ENCODE results near the gene FLYWCH2.

Gene FLYWCH2

GRCh38 chr16:2904100-2904921 lies 21.3 kb downstream of the FLYWCH2 start:
- no peaks in the 10 kb centered on the region for H3K36me3 ChIP-seq (ENCODE audit: insufficient read depth)
- H3K79me2 ChIP-seq (ENCODE audit: insufficient read depth, low read depth), result no peaks in the 10 kb centered on the region
- no peak overlapping the region for H3K4me3 ChIP-seq (IDR thresholded peaks at IDR 0.05; ENCODE audit: insufficient read depth, low read depth, low read length)
- peak overlapping the region; percentile 32 for H3K27ac ChIP-seq
- peaks cover 22% of the 10 kb centered on the region for H3K4me1 ChIP-seq (ENCODE audit: low read depth, poor library complexity, severe bottlenecking)
- no peaks in the 10 kb centered on the region for H4K20me1 ChIP-seq (ENCODE audit: insufficient read depth)
- H3K27me3 ChIP-seq (ENCODE audit: insufficient read depth, low read depth), result peaks cover 9% of the 10 kb centered on the region
- H3K9ac ChIP-seq, result peak overlapping the region; percentile 35; the same call in 1 of the 2 replicates
- peak overlapping the region; percentile 55 for H2AFZ ChIP-seq (ENCODE audit: low read depth)
- peak overlapping the region; percentile 93 for H3K4me2 ChIP-seq
- peak; percentile 81 for TF ChIP-seq CTCF (conservative IDR thresholded peaks at IDR 0.05; ENCODE audit: low read depth, low read length)

- H3K9ac ChIP-seq, result peak overlapping the region; percentile 35; the same call in 1 of the 2 replicates
- H3K4me1 ChIP-seq (ENCODE audit: low read depth, poor library complexity, severe bottlenecking), result peaks cover 22% of the 10 kb centered on the region
- H3K4me2 ChIP-seq, result peak overlapping the region; percentile 93
- peak overlapping the region; percentile 32; the same call in 1 of the 2 replicates for H3K27ac ChIP-seq
- H2AFZ ChIP-seq (ENCODE audit: low read depth), result peak overlapping the region; percentile 55
- no peaks in the 10 kb centered on the region for H3K79me2 ChIP-seq (ENCODE audit: insufficient read depth, low read depth)
- H3K27me3 ChIP-seq (ENCODE audit: insufficient read depth, low read depth), result peaks cover 13% of the 10 kb centered on the region
- no peak overlapping the region for H3K4me3 ChIP-seq (IDR thresholded peaks at IDR 0.05; ENCODE audit: insufficient read depth, low read depth, low read length)
- no peaks in the 10 kb centered on the region for H4K20me1 ChIP-seq (ENCODE audit: insufficient read depth)
- TF ChIP-seq CTCF (conservative IDR thresholded peaks at IDR 0.05; ENCODE audit: low read depth, low read length), result no peak
- no peaks in the 10 kb centered on the region for H3K36me3 ChIP-seq (ENCODE audit: insufficient read depth)
Observed at GRCh38 chr16:2904922-2905240, 21.9 kb downstream of the FLYWCH2 start.

GRCh38 chr16:2905241-2905987 lies 22.4 kb downstream of the FLYWCH2 start:
- Histone ChIP-seq H3K27me3 (ENCODE audit: insufficient read depth, low read depth) (peaks cover 18% of the 10 kb centered on the region), H3K27ac (peak overlapping the region; percentile 32; the same call in 1 of the 2 replicates), H2AFZ (ENCODE audit: low read depth) (peak overlapping the region; percentile 55), H3K79me2 (ENCODE audit: insufficient read depth, low read depth) (no peaks in the 10 kb centered on the region), H3K4me2 (peak overlapping the region; percentile 93), H3K4me1 (ENCODE audit: low read depth, poor library complexity, severe bottlenecking) (peaks cover 25% of the 10 kb centered on the region), H3K36me3 (ENCODE audit: insufficient read depth) (no peaks in the 10 kb centered on the region), H4K20me1 (ENCODE audit: insufficient read depth) (no peaks in the 10 kb centered on the region), H3K9ac (peak overlapping the region; percentile 35; the same call in 1 of the 2 replicates), H3K4me3 (IDR thresholded peaks at IDR 0.05; ENCODE audit: insufficient read depth, low read depth, low read length) (no peak overlapping the region)
- no peak for TF ChIP-seq CTCF (conservative IDR thresholded peaks at IDR 0.05; ENCODE audit: low read depth, low read length)

- Histone ChIP-seq H3K27ac (no peak overlapping the region), H3K4me3 (IDR thresholded peaks at IDR 0.05; ENCODE audit: insufficient read depth, low read depth, low read length) (no peak overlapping the region)
Observed at GRCh38 chr16:2905988-2906387, 23.0 kb downstream of the FLYWCH2 start.

More at GRCh38 chr16:2905988-2906387, 23.0 kb downstream of the FLYWCH2 start:
- no peak overlapping the region for H3K9ac ChIP-seq
- peaks cover 29% of the 10 kb centered on the region for H3K4me1 ChIP-seq (ENCODE audit: low read depth, poor library complexity, severe bottlenecking)
- H4K20me1 ChIP-seq (ENCODE audit: insufficient read depth), result no peaks in the 10 kb centered on the region
- H3K27me3 ChIP-seq (ENCODE audit: insufficient read depth, low read depth), result peaks cover 24% of the 10 kb centered on the region
- no peaks in the 10 kb centered on the region for H3K79me2 ChIP-seq (ENCODE audit: insufficient read depth, low read depth)
- H3K36me3 ChIP-seq (ENCODE audit: insufficient read depth), result no peaks in the 10 kb centered on the region
- H3K4me2 ChIP-seq, result peak overlapping the region; percentile 37
- TF ChIP-seq CTCF (conservative IDR thresholded peaks at IDR 0.05; ENCODE audit: low read depth, low read length), result no peak
- H2AFZ ChIP-seq (ENCODE audit: low read depth), result peak overlapping the region; percentile 31

Data from KMS-11 (cell line).